Activated CD4-positive, alpha-beta memory T cell treated with anti-CD3 and anti-CD28 coated beads for 36 hours (primary cell): Measurements from ENCODE around the gene UBE2B. TPM values are rescaled to one million over a fixed set of nuclear protein-coding genes. Genes with fewer than 3 reads are reported as not detected.
"Not testable (repeated sequence)": the region's sequence is repeated elsewhere in the genome, so short reads cannot be mapped to it uniquely, and the experiment has no call there.

Experiments
- CTCF ChIA-PET: fragments of 350-600 bp; sonication (Branson Sonifier 250); formaldehyde crosslinking; loops from one replicate; lab custom pipeline; 2021; ENCODE audit warnings: antibody characterized with exemption, inconsistent platforms; lab: Charles Lee
- POLR2A ChIA-PET: fragments of 350-600 bp; sonication (Branson Sonifier 250); formaldehyde crosslinking; loops from one replicate; lab custom pipeline; 2021; ENCODE audit warnings: antibody characterized with exemption; lab: Charles Lee
- DNase-seq: peaks from one replicate; pipeline ENCODE4 v3.0.0-alpha.2; 2020
- H3K27ac Mint-ChIP-seq: one replicate; pipeline ENCODE4 v1.8.0; 2021; ENCODE audit warnings: mixed read lengths
- H3K27me3 Mint-ChIP-seq: one replicate; pipeline ENCODE4 v1.8.0; 2021; ENCODE audit warnings: mixed read lengths
- H3K36me3 Mint-ChIP-seq: one replicate; pipeline ENCODE4 v1.8.0; 2021; ENCODE audit warnings: mixed read lengths
- H3K4me1 Mint-ChIP-seq: one replicate; pipeline ENCODE4 v1.8.0; 2021; ENCODE audit warnings: low read depth, mixed read lengths
- H3K4me3 Mint-ChIP-seq: one replicate; pipeline ENCODE4 v1.8.0; 2021; ENCODE audit warnings: mild to moderate bottlenecking, mixed read lengths
- H3K9me3 Mint-ChIP-seq: one replicate; pipeline ENCODE4 v1.8.0; 2021; ENCODE audit warnings: mixed read lengths
- intact Hi-C: fragments of 100-400 bp; cut with micrococcal nuclease; formaldehyde crosslinking; loops from one replicate; pipeline ENCODE4 v1.15.1; 2023
- total RNA-seq, 2 experiments: library from RNA; stranded (reverse); gene quantifications; one replicate each; pipeline ENCODE4 v1.2.3, GENCODE V29; 2021

Gene UBE2B
- total RNA-seq, result 100 to 1,000 TPM; 124 TPM

- Mint-ChIP-seq H3K4me3 (peak within 1 kb of the TSS; percentile 92), H3K4me1 (peaks cover 55% of the 10 kb centered on the region), H3K9me3 (no peaks in the 10 kb centered on the region), H3K36me3 (peaks cover 31% of the 10 kb centered on the region), H3K27ac (peak within 1 kb of the TSS; percentile 96), H3K27me3 (peaks cover 2% of the 10 kb centered on the region)
- CTCF ChIA-PET, result interaction anchor here (0.7 to 3.2 kb wide), 10 partner anchors 9 to 216 kb away, joined by 3 to 16 read pairs (median 4); partner anchors contain the start of gene PPP2CA
- intact Hi-C loops, result loop anchor here (1.0 to 5.0 kb wide), 10 partner anchors 40 to 368 kb away; partner anchors contain the start of genes CAMLG, CDKN2AIPNL, PPP2CA and SEC24A
- POLR2A ChIA-PET, result interaction anchor here (0.7 to 2.0 kb wide), 19 partner anchors 9 to 387 kb away, joined by 3 to 11 read pairs (median 5); partner anchors contain the start of genes CDKN2AIPNL, DDX46, JADE2 and PPP2CA
- peak; percentile 98 for DNase-seq
Measured at GRCh38 chr5:134370871-134371833, at the start of gene UBE2B. UBE2B (plus strand) TSS chr5:134371569; CDS start chr5:134371596, 27 bp downstream.

- ChIA-PET CTCF (interaction anchor here (0.6 kb wide), 1 partner anchor 59 kb away, joined by 3 read pairs; no protein-coding TSS in a partner anchor), POLR2A (no interaction called here)
Measured at GRCh38 chr5:134327327-134327726, 44.0 kb upstream of the UBE2B start.

GRCh38 chr5:134328619-134329018 lies 42.8 kb upstream of the UBE2B start:
- no peaks in the 10 kb centered on the region for H3K27me3 Mint-ChIP-seq
- DNase-seq, result no peak
- no peak overlapping the region for H3K27ac Mint-ChIP-seq
- peaks cover 20% of the 10 kb centered on the region for H3K36me3 Mint-ChIP-seq
- intact Hi-C loops, result no loop called here
- no peak overlapping the region for H3K4me3 Mint-ChIP-seq
- no peaks in the 10 kb centered on the region for H3K4me1 Mint-ChIP-seq
- peaks cover 44% of the 10 kb centered on the region for H3K9me3 Mint-ChIP-seq
- ChIA-PET POLR2A (no interaction called here), CTCF (no interaction called here)

More at GRCh38 chr5:134327327-134327726, 44.0 kb upstream of the UBE2B start:
- DNase-seq, result no peak
- no peak overlapping the region for H3K27ac Mint-ChIP-seq
- no peaks in the 10 kb centered on the region for H3K27me3 Mint-ChIP-seq
- no peak overlapping the region for H3K4me3 Mint-ChIP-seq
- intact Hi-C loops, result no loop called here
- H3K36me3 Mint-ChIP-seq, result peaks cover 16% of the 10 kb centered on the region
- H3K4me1 Mint-ChIP-seq, result no peaks in the 10 kb centered on the region
- H3K9me3 Mint-ChIP-seq, result peaks cover 31% of the 10 kb centered on the region

- H3K36me3 Mint-ChIP-seq, H3K4me3 Mint-ChIP-seq, POLR2A ChIA-PET, H3K4me1 Mint-ChIP-seq, H3K27me3 Mint-ChIP-seq, CTCF ChIA-PET, intact Hi-C loops, DNase-seq, H3K27ac Mint-ChIP-seq: not testable (repeated sequence)
- peaks cover 30% of the 10 kb centered on the region for H3K9me3 Mint-ChIP-seq
Measured at GRCh38 chr5:134336833-134337232, 34.5 kb upstream of the UBE2B start.

GRCh38 chr5:134343500-134343899 lies 27.9 kb upstream of the UBE2B start:
- H3K4me3 Mint-ChIP-seq, DNase-seq, H3K36me3 Mint-ChIP-seq, intact Hi-C loops, POLR2A ChIA-PET, H3K9me3 Mint-ChIP-seq, H3K27me3 Mint-ChIP-seq, H3K27ac Mint-ChIP-seq, H3K4me1 Mint-ChIP-seq: not testable (repeated sequence)
- CTCF ChIA-PET, result interaction anchor here (1.8 kb wide), 1 partner anchor 244 kb away, joined by 5 read pairs; no protein-coding TSS in a partner anchor

GRCh38 chr5:134345476-134345875 lies 25.9 kb upstream of the UBE2B start:
- H3K4me1 Mint-ChIP-seq, intact Hi-C loops, CTCF ChIA-PET, H3K4me3 Mint-ChIP-seq, H3K36me3 Mint-ChIP-seq, H3K27ac Mint-ChIP-seq, H3K27me3 Mint-ChIP-seq, POLR2A ChIA-PET, H3K9me3 Mint-ChIP-seq, DNase-seq: not testable (repeated sequence)

GRCh38 chr5:134345996-134346395 lies 25.4 kb upstream of the UBE2B start:
- no peak for DNase-seq
- no peaks in the 10 kb centered on the region for H3K4me1 Mint-ChIP-seq
- CTCF ChIA-PET, result no interaction called here
- POLR2A ChIA-PET, result no interaction called here
- no peaks in the 10 kb centered on the region for H3K27me3 Mint-ChIP-seq
- H3K36me3 Mint-ChIP-seq, result peaks cover 2% of the 10 kb centered on the region
- no peak overlapping the region for H3K4me3 Mint-ChIP-seq
- no peak overlapping the region for H3K27ac Mint-ChIP-seq
- H3K9me3 Mint-ChIP-seq, result no peaks in the 10 kb centered on the region
- intact Hi-C loops, result no loop called here

GRCh38 chr5:134349463-134349862 lies 21.9 kb upstream of the UBE2B start:
- CTCF ChIA-PET, result interaction anchor here (0.6 to 1.0 kb wide), 3 partner anchors 28 to 128 kb away, joined by 3 read pairs; no protein-coding TSS in a partner anchor
- DNase-seq, result no peak
- no peaks in the 10 kb centered on the region for H3K9me3 Mint-ChIP-seq
- peaks cover 2% of the 10 kb centered on the region for H3K36me3 Mint-ChIP-seq
- POLR2A ChIA-PET, result no interaction called here
- no peaks in the 10 kb centered on the region for H3K4me1 Mint-ChIP-seq
- intact Hi-C loops, result no loop called here
- H3K4me3 Mint-ChIP-seq, result no peak overlapping the region
- H3K27me3 Mint-ChIP-seq, result no peaks in the 10 kb centered on the region
- H3K27ac Mint-ChIP-seq, result no peak overlapping the region

- Mint-ChIP-seq H3K27me3 (no peaks in the 10 kb centered on the region), H3K4me1 (no peaks in the 10 kb centered on the region), H3K9me3 (no peaks in the 10 kb centered on the region), H3K36me3 (no peaks in the 10 kb centered on the region), H3K27ac (no peak overlapping the region), H3K4me3 (no peak overlapping the region)
- POLR2A ChIA-PET, result no interaction called here
- no peak for DNase-seq
- CTCF ChIA-PET, result no interaction called here
- intact Hi-C loops, result no loop called here
Measured at GRCh38 chr5:134355681-134356080, 15.7 kb upstream of the UBE2B start.

GRCh38 chr5:134365604-134366003 lies 5.8 kb upstream of the UBE2B start:
- Mint-ChIP-seq H3K27me3 (no peaks in the 10 kb centered on the region), H3K36me3 (peaks cover 7% of the 10 kb centered on the region), H3K9me3 (no peaks in the 10 kb centered on the region), H3K27ac (no peak overlapping the region), H3K4me1 (peaks cover 32% of the 10 kb centered on the region), H3K4me3 (no peak overlapping the region)
- intact Hi-C loops, result no loop called here
- ChIA-PET POLR2A (no interaction called here), CTCF (no interaction called here)
- DNase-seq, result no peak

GRCh38 chr5:134370311-134370870 lies 978 bp upstream of the UBE2B start:
- CTCF ChIA-PET, result interaction anchor here (0.5 to 3.2 kb wide), 3 partner anchors 64 to 217 kb away, joined by 3 to 16 read pairs (median 16); no protein-coding TSS in a partner anchor
- peak overlapping the region; percentile 96 for H3K27ac Mint-ChIP-seq
- peaks cover 56% of the 10 kb centered on the region for H3K4me1 Mint-ChIP-seq
- H3K27me3 Mint-ChIP-seq, result peaks cover 2% of the 10 kb centered on the region
- DNase-seq, result peak; percentile 16
- intact Hi-C loops, result loop anchor here (2.0 to 5.0 kb wide), 7 partner anchors 132 to 368 kb away; partner anchors contain the start of genes CAMLG, SEC24A and SKP1
- peaks cover 27% of the 10 kb centered on the region for H3K36me3 Mint-ChIP-seq
- peak overlapping the region; percentile 92 for H3K4me3 Mint-ChIP-seq
- POLR2A ChIA-PET, result interaction anchor here (1.0 to 2.0 kb wide), 3 partner anchors 41 to 155 kb away, joined by 3 to 8 read pairs (median 3); partner anchors contain the start of genes CDKN2AIPNL, JADE2 and PPP2CA
- no peaks in the 10 kb centered on the region for H3K9me3 Mint-ChIP-seq
